Adrenal gland (tissue), 5 donors: ENCODE measurements around the gene DMBX1.

Source experiments
- CTCF ChIP-seq, 6 experiments: fragments of 450-650 bp in 4 of 6; fragments of 200-600 bp in 2 of 6; sonication (generic) in 1 of 6; IDR thresholded peaks; 1 replicate in 5 of 6; 2 replicates in 1 of 6; pipeline versions ENCODE4 v1.5.1 to v1.8.0; 2016 to 2021; ENCODE audit warnings: antibody characterized with exemption in 6 of 6, mild to moderate bottlenecking in 2 of 6, moderate library complexity in 1 of 6
- POLR2A ChIP-seq, 2 donors: fragments of 450-650 bp; IDR thresholded peaks; one replicate each; pipeline ENCODE4 v1.6.1; 2017; ENCODE audit warnings: antibody characterized with exemption in 2 of 2, mild to moderate bottlenecking in 2 of 2, moderate library complexity in 1 of 2
- donor health status: DM: no; HTN: no; CAD: no.

- no peak for TF ChIP-seq CTCF (IDR thresholded peaks at IDR 0.05)
- no peak for TF ChIP-seq POLR2A (IDR thresholded peaks at IDR 0.05)
These were observed 27.7 kb upstream of the DMBX1 start for GRCh38 chr1:46461809-46462448.
